HepG2 (cell line): ENCODE measurements around the gene CRYZL1. TPM values are rescaled to one million over a fixed set of nuclear protein-coding genes. Genes with fewer than 3 reads are reported as not detected.

Experiments used
- ATF5 ChIP-seq: sonication (generic); formaldehyde crosslinking; IDR thresholded peaks from 2 replicates; pipeline ENCODE4 v1.4.0; 2020; ENCODE audit warnings: mild to moderate bottlenecking, low read depth, missing genetic modification reagents
- BATF2 ChIP-seq: sonication (generic); formaldehyde crosslinking; IDR thresholded peaks from 2 replicates; pipeline ENCODE4 v1.8.0; 2022; ENCODE audit warnings: mild to moderate bottlenecking, missing genetic modification reagents, moderate library complexity
- BRF2 ChIP-seq: sonication (generic); formaldehyde crosslinking; IDR thresholded peaks from 2 replicates; pipeline ENCODE4 v1.8.1; 2022; ENCODE audit warnings: mild to moderate bottlenecking, missing genetic modification reagents
- CENPBD1 ChIP-seq: sonication (generic); formaldehyde crosslinking; IDR thresholded peaks from 2 replicates; pipeline ENCODE4 v1.8.0; 2022; ENCODE audit warnings: missing genetic modification reagents, low read depth, mild to moderate bottlenecking, borderline replicate concordance
- CHD4 ChIP-seq: fragments of 200-600 bp; sonication (generic); IDR thresholded peaks from 2 replicates; pipeline ENCODE4 v1.7.0; 2017; ENCODE audit warnings: mild to moderate bottlenecking, low read length, borderline replicate concordance
- DMTF1 ChIP-seq: sonication (generic); formaldehyde crosslinking; IDR thresholded peaks from 2 replicates; pipeline ENCODE4 v1.4.0; 2020; ENCODE audit warnings: mild to moderate bottlenecking, missing genetic modification reagents
- ELF1 ChIP-seq: sonication (generic); formaldehyde crosslinking; IDR thresholded peaks from 2 replicates; pipeline ENCODE4 v1.4.0; 2020; ENCODE audit warnings: missing genetic modification reagents
- MLXIP ChIP-seq: sonication (generic); formaldehyde crosslinking; IDR thresholded peaks from 2 replicates; pipeline ENCODE4 v1.9.0; 2021; ENCODE audit warnings: missing genetic modification reagents, borderline replicate concordance
- MTF1 ChIP-seq: sonication (generic); formaldehyde crosslinking; IDR thresholded peaks from 2 replicates; pipeline ENCODE4 v1.5.0; 2020; ENCODE audit warnings: missing genetic modification reagents
- NCOA5 ChIP-seq: sonication (generic); formaldehyde crosslinking; IDR thresholded peaks from 2 replicates; pipeline ENCODE4 v1.4.0; 2020; ENCODE audit warnings: missing genetic modification reagents
- NFRKB ChIP-seq: fragments of 450-650 bp; IDR thresholded peaks from 2 replicates; pipeline ENCODE4 v1.6.1; 2017
- NR2F2 ChIP-seq: IDR thresholded peaks from 2 replicates; pipeline ENCODE4 v1.6.1; 2012; ENCODE audit warnings: low read depth, inconsistent platforms, borderline replicate concordance
- RBFOX2 ChIP-seq: fragments of 200-400 bp; formaldehyde crosslinking; IDR thresholded peaks from 2 replicates; pipeline ENCODE4 v1.6.1; 2017; ENCODE audit warnings: low read depth, mild to moderate bottlenecking, low read length
- SMAD3 ChIP-seq: sonication (generic); formaldehyde crosslinking; IDR thresholded peaks from 2 replicates; pipeline ENCODE4 v1.4.0; 2020; ENCODE audit warnings: missing genetic modification reagents
- TEAD2 ChIP-seq: sonication (generic); formaldehyde crosslinking; IDR thresholded peaks from 2 replicates; pipeline ENCODE4 v1.9.0; 2021; ENCODE audit warnings: missing genetic modification reagents
- ZNF317 ChIP-seq: sonication (generic); formaldehyde crosslinking; IDR thresholded peaks from 2 replicates; pipeline ENCODE4 v1.5.0; 2020; ENCODE audit warnings: mild to moderate bottlenecking, missing genetic modification reagents
- ZNF7 ChIP-seq: IDR thresholded peaks from 2 replicates; pipeline ENCODE4 v1.6.1; 2016; ENCODE audit warnings: missing biosample characterization, missing genetic modification reagents
- ZNF800 ChIP-seq: sonication (generic); formaldehyde crosslinking; IDR thresholded peaks from 2 replicates; pipeline ENCODE4 v1.4.0; 2020; ENCODE audit warnings: missing genetic modification reagents
- ZNF879 ChIP-seq: sonication (generic); formaldehyde crosslinking; IDR thresholded peaks from 2 replicates; pipeline ENCODE4 v1.8.1; 2023; ENCODE audit warnings: missing genetic modification reagents
- polyA plus RNA-seq, 8 experiments: library from polyadenylated mRNA; depleted of rRNA in 3 of 8; stranded (reverse) in 7 of 8; unstranded in 1 of 8; fragments of >200 nt; fragmentation: Illumina TruSeq in 4 of 8; extraction: Trizol in 4 of 8; gene quantifications; 2 replicates each; pipeline versions ENCODE4 v1.2.1 to v1.2.3, GENCODE V29; 2011 to 2016; ENCODE audit warnings: low read depth in 4 of 8, missing spikeins in 1 of 8, mixed read lengths in 1 of 8; ENCODE audit not compliant: insufficient read depth in 1 of 8
- total RNA-seq, 5 experiments: library from RNA; depleted of rRNA; stranded (reverse); fragments of >200 nt; fragmentation: Illumina TruSeq; extraction: Trizol; gene quantifications; 2 replicates each; pipeline ENCODE4 v1.2.3, GENCODE V29; 2016; ENCODE audit warnings: low read depth in 1 of 5

Gene CRYZL1
- total and polyA plus RNA-seq, 2 of the 13 experiments (the other 11 are each of a cell fraction or from before 2014, with no cell fraction given), result 20.3 to 27.7 TPM

- TF ChIP-seq BRF2 (CRISPR knock-in tag) (0 out of 2 replicates have a peak, but pooled peaks have one; percentile 48), RBFOX2 (peak; percentile 90), NFRKB (no peak), NCOA5 (CRISPR knock-in tag) (no peak), DMTF1 (CRISPR knock-in tag) (no peak), MTF1 (CRISPR knock-in tag) (no peak), ELF1 (no peak), BATF2 (CRISPR knock-in tag) (peak; percentile 56; the same call in 1 of the 2 replicates), ATF5 (CRISPR knock-in tag) (no peak), TEAD2 (CRISPR knock-in tag) (no peak), ZNF879 (CRISPR knock-in tag) (no peak), SMAD3 (no peak), CHD4 (no peak), ZNF317 (CRISPR knock-in tag) (peak; percentile 68), MLXIP (CRISPR knock-in tag) (0 out of 2 replicates have a peak, but pooled peaks have one; percentile 72), ZNF800 (CRISPR knock-in tag) (no peak), ZNF7 (CRISPR knock-in tag) (no peak), CENPBD1 (CRISPR knock-in tag) (no peak), NR2F2 (peak; percentile 13; the same call in 1 of the 2 replicates)
These were observed 99.5 kb downstream of the CRYZL1 start, which contains the start of gene GART (continued) for GRCh38 chr21:33541756-33542639.
